Nephron progenitor cell (in vitro differentiated cells): ENCODE measurements around the gene PPARA.

ENCODE experiments used
- DNase-seq: peaks from one replicate; pipeline ENCODE4 v3.0.0; 2021
- H3K27ac Mint-ChIP-seq: 2 replicates; pipeline ENCODE4 v1.8.0; 2021; ENCODE audit warnings: mild to moderate bottlenecking, moderate library complexity, mixed read lengths
- H3K27me3 Mint-ChIP-seq: 2 replicates; pipeline ENCODE4 v1.8.0; 2021; ENCODE audit warnings: mild to moderate bottlenecking, low read depth, mixed read lengths; ENCODE audit not compliant: poor library complexity
- H3K36me3 Mint-ChIP-seq: 2 replicates; pipeline ENCODE4 v1.8.0; 2021; ENCODE audit warnings: low read depth, mixed read lengths
- H3K4me1 Mint-ChIP-seq: 2 replicates; pipeline ENCODE4 v1.8.0; 2021; ENCODE audit warnings: mixed read lengths
- H3K4me3 Mint-ChIP-seq: 2 replicates; pipeline ENCODE4 v1.8.0; 2021; ENCODE audit warnings: mild to moderate bottlenecking, moderate library complexity, mixed read lengths
- H3K9me3 Mint-ChIP-seq: 2 replicates; pipeline ENCODE4 v1.8.0; 2021; ENCODE audit warnings: mild to moderate bottlenecking, moderate library complexity, mixed read lengths
- TF ChIP-seq, protein P1 (sequence below): fragments of 200-600 bp; sonication (generic); IDR thresholded peaks from 2 replicates; pipeline ENCODE4 v1.5.0; 2021; ENCODE audit warnings: antibody characterized with exemption

PPARA gene

DNA sequence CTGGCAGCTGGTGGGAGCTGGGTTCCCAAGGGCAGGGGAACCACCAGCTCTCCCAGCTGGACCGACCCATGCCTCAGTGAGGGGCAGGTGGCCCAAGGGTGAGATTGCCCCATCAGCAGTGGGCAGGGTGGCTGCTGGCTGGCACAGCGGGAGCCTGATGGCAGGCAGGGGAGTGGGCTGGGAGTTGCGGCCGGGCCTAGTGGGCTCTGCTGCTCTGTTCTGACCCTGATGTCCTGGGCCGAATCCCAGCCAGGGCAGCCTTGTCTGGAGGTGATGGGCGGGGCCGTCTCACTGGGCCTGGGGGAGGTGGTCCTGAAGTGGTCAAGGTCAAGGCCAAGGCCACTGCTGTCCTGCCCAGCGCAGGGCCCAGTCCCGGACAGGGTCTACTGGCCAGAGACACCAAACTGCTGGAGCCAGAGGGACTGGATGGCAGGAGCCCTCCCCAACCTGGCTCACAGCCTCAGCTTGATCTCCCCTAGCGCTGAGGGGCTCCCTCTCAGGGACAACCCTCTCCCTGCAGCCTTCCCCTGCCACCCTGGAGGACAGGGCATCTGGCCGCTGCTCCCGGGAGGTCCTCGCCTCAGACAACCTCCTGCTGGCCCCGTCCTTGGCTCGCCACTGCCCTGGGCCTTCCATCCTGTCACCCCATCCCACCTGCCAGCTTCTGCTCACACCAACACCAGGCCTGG lies 26.5 kb upstream of the PPARA start:
- H3K4me3 Mint-ChIP-seq = no peak overlapping the region
- no peak overlapping the region for H3K27ac Mint-ChIP-seq
- no peak for DNase-seq
- peaks cover 4% of the 10 kb centered on the region for H3K27me3 Mint-ChIP-seq
- H3K9me3 Mint-ChIP-seq = no peaks in the 10 kb centered on the region
- no peaks in the 10 kb centered on the region for H3K36me3 Mint-ChIP-seq
- TF ChIP-seq, protein P1, sequence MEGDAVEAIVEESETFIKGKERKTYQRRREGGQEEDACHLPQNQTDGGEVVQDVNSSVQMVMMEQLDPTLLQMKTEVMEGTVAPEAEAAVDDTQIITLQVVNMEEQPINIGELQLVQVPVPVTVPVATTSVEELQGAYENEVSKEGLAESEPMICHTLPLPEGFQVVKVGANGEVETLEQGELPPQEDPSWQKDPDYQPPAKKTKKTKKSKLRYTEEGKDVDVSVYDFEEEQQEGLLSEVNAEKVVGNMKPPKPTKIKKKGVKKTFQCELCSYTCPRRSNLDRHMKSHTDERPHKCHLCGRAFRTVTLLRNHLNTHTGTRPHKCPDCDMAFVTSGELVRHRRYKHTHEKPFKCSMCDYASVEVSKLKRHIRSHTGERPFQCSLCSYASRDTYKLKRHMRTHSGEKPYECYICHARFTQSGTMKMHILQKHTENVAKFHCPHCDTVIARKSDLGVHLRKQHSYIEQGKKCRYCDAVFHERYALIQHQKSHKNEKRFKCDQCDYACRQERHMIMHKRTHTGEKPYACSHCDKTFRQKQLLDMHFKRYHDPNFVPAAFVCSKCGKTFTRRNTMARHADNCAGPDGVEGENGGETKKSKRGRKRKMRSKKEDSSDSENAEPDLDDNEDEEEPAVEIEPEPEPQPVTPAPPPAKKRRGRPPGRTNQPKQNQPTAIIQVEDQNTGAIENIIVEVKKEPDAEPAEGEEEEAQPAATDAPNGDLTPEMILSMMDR = no peak
- H3K4me1 Mint-ChIP-seq = peaks cover 4% of the 10 kb centered on the region

- TF ChIP-seq, protein P1 = no peak
- Mint-ChIP-seq H3K9me3 (no peaks in the 10 kb centered on the region), H3K4me1 (peaks cover 11% of the 10 kb centered on the region), H3K36me3 (no peaks in the 10 kb centered on the region), H3K27ac (no peak overlapping the region), H3K4me3 (no peak overlapping the region), H3K27me3 (peaks cover 4% of the 10 kb centered on the region)
- DNase-seq = no peak
Observed at GRCh38 chr22:46124383-46125144, 25.8 kb upstream of the PPARA start.

DNA sequence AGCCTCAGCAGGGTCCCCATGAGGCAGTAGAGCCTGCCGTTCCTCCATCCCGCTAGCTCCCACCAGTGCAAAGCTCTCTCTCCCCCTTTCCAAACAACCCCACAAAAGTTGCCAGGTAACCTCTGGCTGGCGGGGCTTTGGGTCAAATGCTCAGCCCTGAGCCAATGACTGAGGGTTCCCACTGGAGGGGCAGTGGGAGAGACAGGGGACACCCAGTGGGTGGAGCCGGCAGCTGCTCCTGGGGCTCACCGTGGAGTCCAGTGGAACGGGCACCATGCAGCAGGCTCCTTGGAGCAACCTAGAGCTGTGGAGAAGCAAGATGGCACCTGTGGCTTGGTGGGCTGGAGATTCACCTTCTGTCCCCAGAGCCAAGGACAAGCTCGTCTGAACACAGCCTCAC lies 25.0 kb upstream of the PPARA start:
- no peak overlapping the region for H3K4me3 Mint-ChIP-seq
- TF ChIP-seq, protein P1 = no peak
- H3K9me3 Mint-ChIP-seq = no peaks in the 10 kb centered on the region
- H3K27me3 Mint-ChIP-seq = peaks cover 4% of the 10 kb centered on the region
- no peaks in the 10 kb centered on the region for H3K36me3 Mint-ChIP-seq
- no peak overlapping the region for H3K27ac Mint-ChIP-seq
- no peak for DNase-seq
- H3K4me1 Mint-ChIP-seq = peaks cover 11% of the 10 kb centered on the region

- Mint-ChIP-seq H3K9me3 (no peaks in the 10 kb centered on the region), H3K4me3 (no peak overlapping the region), H3K27me3 (peaks cover 4% of the 10 kb centered on the region), H3K27ac (no peak overlapping the region), H3K4me1 (peaks cover 11% of the 10 kb centered on the region), H3K36me3 (no peaks in the 10 kb centered on the region)
- TF ChIP-seq, protein P1 = no peak
- DNase-seq = no peak
Observed at GRCh38 chr22:46125816-46126765, 24.2 kb upstream of the PPARA start.

- no peaks in the 10 kb centered on the region for H3K36me3 Mint-ChIP-seq
- DNase-seq = no peak
- H3K27me3 Mint-ChIP-seq = peaks cover 4% of the 10 kb centered on the region
- H3K4me1 Mint-ChIP-seq = peaks cover 15% of the 10 kb centered on the region
- TF ChIP-seq, protein P1 = no peak
- H3K9me3 Mint-ChIP-seq = no peaks in the 10 kb centered on the region
- no peak overlapping the region for H3K4me3 Mint-ChIP-seq
- H3K27ac Mint-ChIP-seq = no peak overlapping the region
Observed at GRCh38 chr22:46126853-46127385, 23.4 kb upstream of the PPARA start.
